OCI-LY7 (cell line): Measurements from ENCODE around the gene GGA1. TPM values are rescaled to one million over a fixed set of nuclear protein-coding genes. Genes with fewer than 3 reads are reported as not detected.

Experiments used
- BruUV-seq: library from RNA; stranded (reverse); fragments of 400-500 nt; replicated peaks from 2 replicates; lab custom pipeline; 2021; lab: Mats Ljungman, UMichigan
- CTCF ChIA-PET: fragments of 300-600 bp; sonication (Branson Sonifier 250); formaldehyde crosslinking; loops from one replicate; lab custom pipeline; 2022; ENCODE audit warnings: antibody characterized with exemption; ENCODE audit not compliant: unreplicated experiment; lab: Charles Lee
- POLR2A ChIA-PET: fragments of 300-600 bp; sonication (Branson Sonifier 250); formaldehyde crosslinking; loops from one replicate; lab custom pipeline; 2022; ENCODE audit warnings: antibody characterized with exemption; lab: Charles Lee
- DNase-seq: peaks from one replicate; pipeline ENCODE4 v3.0.0-alpha.2; 2015; ENCODE audit warnings: low spot score
- H2AFZ ChIP-seq: fragments of 200-600 bp; sonication (generic), shearing (Covaris generic); 2 replicates; pipeline ENCODE4 v1.6.1; 2014; ENCODE audit warnings: mild to moderate bottlenecking, antibody characterized with exemption, low read length, moderate library complexity
- H3K27ac ChIP-seq: fragments of 200-600 bp; sonication (generic); 2 replicates; pipeline ENCODE4 v1.5.1; 2014; ENCODE audit warnings: mixed run types, low read depth, mild to moderate bottlenecking, moderate library complexity, low read length, inconsistent platforms; ENCODE audit not compliant: poor library complexity, severe bottlenecking
- H3K36me3 ChIP-seq: fragments of 200-600 bp; sonication (generic); 2 replicates; pipeline ENCODE4 v1.6.1; 2014; ENCODE audit warnings: mild to moderate bottlenecking, antibody characterized with exemption, low read length, moderate library complexity, mixed read lengths; ENCODE audit not compliant: insufficient read depth
- H3K4me1 ChIP-seq: fragments of 200-600 bp; sonication (generic); 2 replicates; pipeline ENCODE4 v1.5.1; 2014; ENCODE audit warnings: mild to moderate bottlenecking, low read length; ENCODE audit not compliant: insufficient read depth, poor library complexity, severe bottlenecking
- H3K4me2 ChIP-seq: fragments of 200-600 bp; sonication (generic); 2 replicates; pipeline ENCODE4 v1.6.1; 2014; ENCODE audit warnings: mild to moderate bottlenecking, low read length
- H3K4me3 ChIP-seq: fragments of 200-600 bp; sonication (generic); 2 replicates; pipeline ENCODE4 v1.5.1; 2014; ENCODE audit warnings: mild to moderate bottlenecking, low read depth, low read length; ENCODE audit not compliant: poor library complexity, severe bottlenecking
- H3K79me2 ChIP-seq: fragments of 200-600 bp; sonication (generic); 2 replicates; pipeline ENCODE4 v1.6.1; 2016; ENCODE audit warnings: low read depth, mild to moderate bottlenecking, low read length, moderate library complexity, mixed read lengths; ENCODE audit not compliant: insufficient read depth
- H3K9me2 ChIP-seq: fragments of 200-600 bp; sonication (generic); 2 replicates; pipeline ENCODE4 v1.6.1; 2016; ENCODE audit warnings: mild to moderate bottlenecking, low read length, mixed read lengths; ENCODE audit not compliant: insufficient read depth
- H3K9me3 ChIP-seq: fragments of 200-600 bp; sonication (generic); 2 replicates; pipeline ENCODE4 v1.6.1; 2014; ENCODE audit warnings: mild to moderate bottlenecking, mixed run types, low read length, mixed read lengths
- H4K20me1 ChIP-seq: fragments of 200-600 bp; sonication (generic); 2 replicates; pipeline ENCODE4 v1.6.1; 2014; ENCODE audit warnings: mild to moderate bottlenecking, antibody characterized with exemption, low read length, moderate library complexity, mixed read lengths; ENCODE audit not compliant: insufficient read depth
- EZH2phosphoT487 ChIP-seq: fragments of 200-600 bp; sonication (generic); IDR thresholded peaks from 2 replicates; pipeline ENCODE4 v1.6.1; 2018; ENCODE audit warnings: low read depth, borderline replicate concordance, mild to moderate bottlenecking, mixed run types, antibody characterized with exemption, low read length, moderate library complexity, mixed read lengths
- intact Hi-C: fragments of 100-400 bp; cut with micrococcal nuclease; formaldehyde crosslinking; loops from one replicate; pipeline ENCODE4 v1.10.0; 2022; ENCODE audit not compliant: unreplicated experiment
- total RNA-seq, 2 experiments: library from RNA; depleted of rRNA in 1 of 2; stranded (reverse); fragments of >200 nt in 1 of 2; shearing (Covaris generic) in 1 of 2; gene quantifications; 2 replicates each; pipeline ENCODE4 v1.2.3, GENCODE V29; 2014 to 2022
- TF ChIP-seq, protein P1 (sequence below): fragments of 200-600 bp; sonication (generic); conservative IDR thresholded peaks from 2 replicates; pipeline ENCODE4 v1.5.1; 2014; ENCODE audit warnings: mild to moderate bottlenecking, antibody characterized with exemption, low read length, moderate library complexity, mixed read lengths

GGA1 gene
- total RNA-seq, 2 experiments from 2014 or later, result 127 to 172 TPM

DNA sequence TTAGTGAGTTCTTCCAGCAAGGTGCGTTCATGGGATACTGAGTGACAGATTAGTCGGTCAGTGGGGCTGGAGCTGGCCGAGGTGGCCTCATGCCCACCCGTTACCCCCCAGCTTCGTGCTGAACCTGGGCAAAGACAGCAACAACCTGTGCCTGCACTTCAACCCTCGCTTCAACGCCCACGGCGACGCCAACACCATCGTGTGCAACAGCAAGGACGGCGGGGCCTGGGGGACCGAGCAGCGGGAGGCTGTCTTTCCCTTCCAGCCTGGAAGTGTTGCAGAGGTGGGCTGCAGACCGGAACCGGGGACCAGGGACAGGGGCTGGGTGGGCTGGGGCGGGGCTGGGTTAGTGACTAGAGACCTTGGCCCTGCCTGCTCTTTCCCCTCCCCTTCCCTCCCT is 69.7 kb downstream of the GGA1 start:
- Histone ChIP-seq H3K9me2 (no peaks in the 10 kb centered on the region), H4K20me1 (no peaks in the 10 kb centered on the region), H3K4me2 (peak overlapping the region; percentile 29), H3K9me3 (no peaks in the 10 kb centered on the region), H3K27ac (no peak overlapping the region), H3K36me3 (no peaks in the 10 kb centered on the region), H3K79me2 (no peaks in the 10 kb centered on the region), H3K4me1 (peaks cover 40% of the 10 kb centered on the region), H3K4me3 (no peak overlapping the region), H2AFZ (no peak overlapping the region)
- intact Hi-C loops, result loop anchor here (5.0 kb wide), 1 partner anchor 71 kb away; the partner anchor contains the start of gene GGA1
- POLR2A ChIA-PET, result interaction anchor here (0.5 kb wide), 1 partner anchor 60 kb away, joined by 3 read pairs; no protein-coding TSS in a partner anchor
- DNase-seq, result no peak
- BruUV-seq, result no TSS peak
- no peak for TF ChIP-seq EZH2phosphoT487
- TF ChIP-seq, protein P1, sequence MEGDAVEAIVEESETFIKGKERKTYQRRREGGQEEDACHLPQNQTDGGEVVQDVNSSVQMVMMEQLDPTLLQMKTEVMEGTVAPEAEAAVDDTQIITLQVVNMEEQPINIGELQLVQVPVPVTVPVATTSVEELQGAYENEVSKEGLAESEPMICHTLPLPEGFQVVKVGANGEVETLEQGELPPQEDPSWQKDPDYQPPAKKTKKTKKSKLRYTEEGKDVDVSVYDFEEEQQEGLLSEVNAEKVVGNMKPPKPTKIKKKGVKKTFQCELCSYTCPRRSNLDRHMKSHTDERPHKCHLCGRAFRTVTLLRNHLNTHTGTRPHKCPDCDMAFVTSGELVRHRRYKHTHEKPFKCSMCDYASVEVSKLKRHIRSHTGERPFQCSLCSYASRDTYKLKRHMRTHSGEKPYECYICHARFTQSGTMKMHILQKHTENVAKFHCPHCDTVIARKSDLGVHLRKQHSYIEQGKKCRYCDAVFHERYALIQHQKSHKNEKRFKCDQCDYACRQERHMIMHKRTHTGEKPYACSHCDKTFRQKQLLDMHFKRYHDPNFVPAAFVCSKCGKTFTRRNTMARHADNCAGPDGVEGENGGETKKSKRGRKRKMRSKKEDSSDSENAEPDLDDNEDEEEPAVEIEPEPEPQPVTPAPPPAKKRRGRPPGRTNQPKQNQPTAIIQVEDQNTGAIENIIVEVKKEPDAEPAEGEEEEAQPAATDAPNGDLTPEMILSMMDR, result no peak
- CTCF ChIA-PET, result interaction anchor here (0.6 kb wide), 1 partner anchor 121 kb away, joined by 3 read pairs; no protein-coding TSS in a partner anchor

DNA sequence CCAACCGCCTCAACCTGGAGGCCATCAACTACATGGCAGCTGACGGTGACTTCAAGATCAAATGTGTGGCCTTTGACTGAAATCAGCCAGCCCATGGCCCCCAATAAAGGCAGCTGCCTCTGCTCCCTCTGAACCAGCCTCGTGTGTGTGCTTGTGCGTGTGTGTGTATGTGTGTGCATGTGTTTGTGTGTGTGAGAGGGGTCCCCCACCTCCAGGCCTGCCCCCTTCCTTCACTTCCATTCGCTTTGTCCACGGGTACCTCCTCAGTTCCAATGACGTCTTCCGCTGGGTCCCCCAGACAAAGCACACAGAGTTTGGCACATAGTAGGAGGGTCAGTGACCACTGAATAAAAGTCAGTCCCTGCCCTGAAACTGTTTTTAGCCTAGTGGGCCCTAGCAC is 71.0 kb downstream of the GGA1 start:
- TF ChIP-seq EZH2phosphoT487, result no peak
- TF ChIP-seq, protein P1, result no peak
- no peak for DNase-seq
- no TSS peak for BruUV-seq
- Histone ChIP-seq H3K4me1 (peaks cover 41% of the 10 kb centered on the region), H3K79me2 (no peaks in the 10 kb centered on the region), H3K4me2 (no peak overlapping the region), H4K20me1 (no peaks in the 10 kb centered on the region), H3K27ac (no peak overlapping the region), H3K9me2 (no peaks in the 10 kb centered on the region), H3K36me3 (no peaks in the 10 kb centered on the region), H2AFZ (no peak overlapping the region), H3K9me3 (no peaks in the 10 kb centered on the region), H3K4me3 (no peak overlapping the region)
- intact Hi-C loops, result loop anchor here (5.0 kb wide), 1 partner anchor 72 kb away; the partner anchor contains the start of gene GGA1
- ChIA-PET POLR2A (interaction anchor here (0.7 to 1.8 kb wide), 2 partner anchors 36 to 53 kb away, joined by 3 to 4 read pairs; no protein-coding TSS in a partner anchor), CTCF (interaction anchor here (2.5 kb wide), 1 partner anchor 37 kb away, joined by 16 read pairs; no protein-coding TSS in a partner anchor)

DNA sequence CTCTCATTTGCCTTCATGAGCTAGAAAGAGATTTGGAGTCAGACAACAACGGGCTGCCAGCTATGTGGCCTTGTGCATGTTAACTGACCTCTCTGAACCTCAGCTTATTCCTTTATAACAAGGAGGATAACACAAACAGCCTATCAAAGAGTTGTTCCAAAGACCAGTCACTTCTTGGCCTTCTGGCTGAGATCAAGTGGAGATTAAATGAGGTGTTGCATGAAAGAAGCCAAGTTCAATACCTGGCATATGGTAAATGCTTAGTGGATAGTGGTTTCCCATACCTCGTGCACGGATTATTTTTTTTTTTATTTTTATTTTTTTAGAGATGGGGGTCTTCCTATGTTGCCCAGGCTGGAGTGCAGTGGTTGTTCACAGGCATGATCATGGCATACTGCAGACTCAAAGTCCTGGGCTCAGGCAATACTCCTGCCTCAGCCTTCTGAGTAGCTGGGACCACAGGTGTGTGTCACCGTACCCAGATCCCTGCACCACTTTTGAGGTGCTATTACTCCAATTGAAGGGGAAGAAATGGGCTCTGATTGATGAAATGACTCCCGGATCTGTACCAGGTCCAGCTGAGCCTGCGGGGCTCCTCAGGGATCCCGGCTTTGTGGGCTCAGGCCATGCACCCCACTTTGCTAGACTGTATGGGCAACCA is 71.7 kb downstream of the GGA1 start:
- no peak for TF ChIP-seq EZH2phosphoT487
- TF ChIP-seq, protein P1, result no peak
- no TSS peak for BruUV-seq
- Histone ChIP-seq H4K20me1 (no peaks in the 10 kb centered on the region), H3K27ac (no peak overlapping the region), H3K9me3 (no peaks in the 10 kb centered on the region), H3K79me2 (no peaks in the 10 kb centered on the region), H3K4me1 (peaks cover 42% of the 10 kb centered on the region), H3K36me3 (no peaks in the 10 kb centered on the region), H3K9me2 (no peaks in the 10 kb centered on the region), H3K4me3 (no peak overlapping the region), H3K4me2 (no peak overlapping the region), H2AFZ (no peak overlapping the region)
- POLR2A ChIA-PET, result interaction anchor here (1.8 kb wide), 1 partner anchor 53 kb away, joined by 4 read pairs; no protein-coding TSS in a partner anchor
- CTCF ChIA-PET, result interaction anchor here (2.5 kb wide), 1 partner anchor 38 kb away, joined by 16 read pairs; no protein-coding TSS in a partner anchor
- intact Hi-C loops, result no loop called here
- DNase-seq, result no peak
